K562 (cell line): ENCODE results near the gene TAGLN3. TPM values are rescaled to one million over a fixed set of nuclear protein-coding genes. Genes with fewer than 3 reads are reported as not detected.

Experiments used
- ATAC-seq: fragments of 200-7000 bp; cut with Tn5 transposase; 3 replicates; pipeline ENCODE4 v1.9.1; 2020; ENCODE audit warnings: moderate library complexity
- BruUV-seq: library from RNA; stranded (reverse); fragments of 400-500 nt; replicated peaks from 2 replicates; lab custom pipeline; 2021; lab: Mats Ljungman, UMichigan
- CTCF ChIA-PET: fragments of 300-600 bp; formaldehyde crosslinking; extraction: SDS; loops from one replicate; lab custom pipeline; 2021; ENCODE audit warnings: low intra/inter-chr PET ratio; lab: Yijun Ruan, JAX
- POLR2A ChIA-PET: fragments of 300-600, 350-650 bp; sonication (Branson Sonifier 250); formaldehyde crosslinking; extraction: SDS; loops from one replicate; lab custom pipeline; 2021; ENCODE audit warnings: antibody characterized with exemption, inconsistent platforms; lab: Yijun Ruan, JAX
- DNase-seq, 4 experiments: peaks; one replicate each; pipeline versions ENCODE4 v3.0.0 to v3.0.0-alpha.2; 2011 to 2018; ENCODE audit warnings: low spot score in 3 of 4, mixed read lengths in 3 of 4; ENCODE audit errors: extremely low read depth in 1 of 4
- FAIRE-seq: peaks from 2 replicates; lab custom pipeline; 2011; peaks lifted over from hg19 to GRCh38; lab: Jason Lieb, UNC
- H2AFZ ChIP-seq: 2 replicates; pipeline ENCODE4 v1.6.0; 2011; ENCODE audit warnings: low read depth, low read length, control low read depth, inconsistent platforms
- H3K27ac ChIP-seq: fragments of 200-600 bp; 3 replicates; pipeline ENCODE4 v1.8.0; 2011; ENCODE audit warnings: low read depth, mild to moderate bottlenecking, control low read depth, inconsistent platforms, low read length, moderate library complexity, mixed read lengths; ENCODE audit errors: extremely low read depth
- H3K27me3 ChIP-seq, 2 experiments: fragments of 300-600 bp in 1 of 2; 2 replicates in 1 of 2; 3 replicates in 1 of 2; pipeline versions ENCODE4 v1.6.0 to v1.8.0; 2011; ENCODE audit warnings: inconsistent platforms in 2 of 2, low read length in 2 of 2, mild to moderate bottlenecking in 1 of 2, mixed read lengths in 1 of 2, moderate library complexity in 1 of 2; ENCODE audit not compliant: control insufficient read depth in 2 of 2, insufficient read depth in 2 of 2
- H3K36me3 ChIP-seq: fragments of 300-600 bp; 3 replicates; pipeline ENCODE4 v1.8.0; 2011; ENCODE audit warnings: mild to moderate bottlenecking, low read length, inconsistent platforms; ENCODE audit not compliant: control insufficient read depth, insufficient read depth
- H3K4me1 ChIP-seq, 2 experiments: fragments of 200-600 bp in 1 of 2; replicated peaks in 1 of 2; 2 replicates in 1 of 2; 3 replicates in 1 of 2; pipeline versions ENCODE4 v1.5.1 to v1.8.0; 2011; ENCODE audit warnings: inconsistent platforms in 2 of 2, low read length in 2 of 2, mild to moderate bottlenecking in 1 of 2, mixed read lengths in 1 of 2, moderate library complexity in 1 of 2; ENCODE audit not compliant: control insufficient read depth in 2 of 2, insufficient read depth in 2 of 2
- H3K4me2 ChIP-seq: 2 replicates; pipeline ENCODE4 v1.6.1; 2011; ENCODE audit warnings: low read length, control low read depth, inconsistent platforms, mixed read lengths; ENCODE audit not compliant: insufficient read depth
- H3K4me3 ChIP-seq: fragments of 200-600 bp; sonication (generic), shearing (Covaris generic); 2 replicates; pipeline ENCODE4 v1.5.1; 2016; ENCODE audit warnings: control low read depth, inconsistent platforms
- H3K79me2 ChIP-seq: fragments of 200-600 bp; 3 replicates; pipeline ENCODE4 v1.8.0; 2011; ENCODE audit warnings: low read length, inconsistent platforms; ENCODE audit not compliant: control insufficient read depth, insufficient read depth
- H3K9ac ChIP-seq, 2 experiments: 2 replicates each; pipeline versions ENCODE4 v1.6.0 to v1.6.1; 2011; ENCODE audit warnings: low read depth in 2 of 2, low read length in 2 of 2, control low read depth in 1 of 2, inconsistent platforms in 1 of 2, mild to moderate bottlenecking in 1 of 2, mixed read lengths in 1 of 2; ENCODE audit not compliant: insufficient read depth in 1 of 2
- H3K9me1 ChIP-seq: one replicate; pipeline ENCODE4 v1.6.0; 2011; ENCODE audit warnings: inconsistent platforms, mild to moderate bottlenecking, low read length, moderate library complexity; ENCODE audit not compliant: control insufficient read depth, insufficient read depth
- H3K9me3 ChIP-seq: replicated peaks from 2 replicates; pipeline ENCODE4 v1.5.1; 2011; ENCODE audit warnings: low read depth, low read length, inconsistent platforms; ENCODE audit not compliant: control insufficient read depth, insufficient read depth
- H4K20me1 ChIP-seq: replicated peaks from 2 replicates; pipeline ENCODE4 v1.6.1; 2011; ENCODE audit warnings: low read length, inconsistent platforms, mixed read lengths; ENCODE audit not compliant: control insufficient read depth, insufficient read depth
- RBM22 ChIP-seq: fragments of 200-400 bp; formaldehyde crosslinking; IDR thresholded peaks from 2 replicates; pipeline ENCODE4 v1.6.1; 2018; ENCODE audit warnings: low read length, low read depth; ENCODE audit not compliant: poor library complexity, severe bottlenecking
- ZC3H8 ChIP-seq: fragments of 450-650 bp; IDR thresholded peaks from 2 replicates; pipeline ENCODE4 v1.6.1; 2017
- ZNF707 ChIP-seq: fragments of 250-450 bp; sonication (Bioruptor Pico); conservative IDR thresholded peaks from 2 replicates; pipeline ENCODE4 v1.8.0; 2022; ENCODE audit warnings: inconsistent platforms, mild to moderate bottlenecking, moderate library complexity
- ZNF740 ChIP-seq, 3 experiments: fragments of 200-800 bp in 1 of 3; sonication (Bioruptor generic) in 1 of 3; sonication (generic) in 1 of 3; formaldehyde crosslinking in 1 of 3; IDR thresholded peaks; 2 replicates each; pipeline versions ENCODE4 v1.6.1 to v1.8.0; 2016 to 2022; ENCODE audit warnings: mild to moderate bottlenecking in 2 of 3, missing compliant biosample characterization in 2 of 3, missing genetic modification characterization in 2 of 3, missing genetic modification reagents in 1 of 3
- WGBS: fragments of 100-300 bp; shearing (Covaris generic); methylation state at CpG from one replicate; pipeline ENCODE4 v1.1.6; 2016; ENCODE audit warnings: low coverage, mixed read lengths; ENCODE audit not compliant: insufficient coverage; ENCODE audit errors: missing lambda C conversion rate; 5-methylcytosine and 5-hydroxymethylcytosine counted together
- in situ Hi-C: fragments of 300-500 bp; cut with MboI; formaldehyde crosslinking; loops from 4 replicates; pipeline ENCODE4 v1.15.0; 2018; ENCODE audit warnings: inconsistent platforms, mixed read lengths
- intact Hi-C: fragments of 100-400 bp; cut with micrococcal nuclease; formaldehyde crosslinking; loops from 2 replicates; pipeline ENCODE4 v1.14.2; 2022
- polyA plus RNA-seq, 8 experiments: library from polyadenylated mRNA; depleted of rRNA in 4 of 8; stranded (reverse) in 5 of 8; unstranded in 3 of 8; fragments of >200 nt; fragmentation: Nextera tagmentation in 2 of 8; fragmentation: Illumina TruSeq in 1 of 8; extraction: Ambion mirVana in 2 of 8; extraction: Trizol in 1 of 8; gene quantifications; 2 replicates each; pipeline versions ENCODE4 v1.2.1 to v1.2.3, GENCODE V29; 2011 to 2014; ENCODE audit warnings: inconsistent platforms in 1 of 8, missing spikeins in 1 of 8
- total RNA-seq, 7 experiments: library from RNA; depleted of rRNA in 6 of 7; stranded (reverse); fragments of >200 nt in 6 of 7; fragmentation: Illumina TruSeq in 2 of 7; extraction: Trizol in 2 of 7; gene quantifications; 2 replicates each; pipeline versions ENCODE4 v1.2.1 to v1.2.3, GENCODE V29; 2011 to 2021; ENCODE audit warnings: low replicate concordance in 1 of 7

The TAGLN3 gene
- total and polyA plus RNA-seq, 9 of the 15 experiments (the other 6 are each of a cell fraction or from before 2014, with no cell fraction given), result 0.06 TPM; not detected in 7

- intact Hi-C loops, result no loop called here
- H3K9ac ChIP-seq, result no peak overlapping the region
- no peak for TF ChIP-seq ZC3H8
- TF ChIP-seq RBM22, result no peak
- TF ChIP-seq ZNF707 (CRISPR knock-in tag), result no peak
- no peak for TF ChIP-seq ZNF740 (CRISPR knock-in tag; IDR thresholded peaks at IDR 0.05)
- no peak for TF ChIP-seq ZNF740 (tag; IDR thresholded peaks at IDR 0.05)
- TF ChIP-seq, all 486 proteins: peak for 0
- FAIRE-seq (no peak), DNase-seq (no peak), ATAC-seq (no peak)
- H3K27ac ChIP-seq, result no peak overlapping the region
- H3K4me3 ChIP-seq, result no peak overlapping the region
- no peaks in the 10 kb centered on the region for H3K79me2 ChIP-seq
- no peak overlapping the region for H3K4me2 ChIP-seq
- in situ Hi-C loops, result no loop called here
- no peaks in the 10 kb centered on the region for H4K20me1 ChIP-seq
- H3K9me3 ChIP-seq, result no peaks in the 10 kb centered on the region
- ChIA-PET CTCF (no interaction called here), POLR2A (interaction anchor here (1.2 kb wide), 1 partner anchor 19 kb away, joined by 4 read pairs; no protein-coding TSS in a partner anchor)
- BruUV-seq, result no TSS peak
- 0% methylated on average over 4 of the region's 5 CpGs for WGBS
- H3K9me1 ChIP-seq, result no peaks in the 10 kb centered on the region
- no peaks in the 10 kb centered on the region for H3K27me3 ChIP-seq
- no peaks in the 10 kb centered on the region for H3K4me1 ChIP-seq
- H2AFZ ChIP-seq, result no peak overlapping the region
- H3K36me3 ChIP-seq, result no peaks in the 10 kb centered on the region
These were observed 33.5 kb downstream of the TAGLN3 start for GRCh38 chr3:112032098-112032731.
